IPS DF 6.9 (cell line): ENCODE measurements around the gene ZNF665.

ENCODE experiments used
- DNase-seq: peaks from one replicate; pipeline ENCODE4 v3.0.0-alpha.2; 2013; ENCODE audit warnings: low read depth, low spot score
- H3K27ac ChIP-seq: one replicate; pipeline ENCODE4 v1.5.1; 2013; ENCODE audit warnings: low read length, control low read depth
- H3K27me3 ChIP-seq: 2 replicates; pipeline ENCODE4 v1.6.1; 2013; ENCODE audit warnings: mild to moderate bottlenecking, low read length; ENCODE audit not compliant: control insufficient read depth, insufficient read depth
- H3K36me3 ChIP-seq: 2 replicates; pipeline ENCODE4 v1.6.1; 2013; ENCODE audit warnings: low read length; ENCODE audit not compliant: control insufficient read depth, insufficient read depth
- H3K4me1 ChIP-seq: 2 replicates; pipeline ENCODE4 v1.6.1; 2013; ENCODE audit warnings: low read length; ENCODE audit not compliant: control insufficient read depth, insufficient read depth
- H3K4me3 ChIP-seq: 2 replicates; pipeline ENCODE4 v1.5.1; 2013; ENCODE audit warnings: mild to moderate bottlenecking, low read length
- H3K9me3 ChIP-seq: 2 replicates; pipeline ENCODE4 v1.6.1; 2013; ENCODE audit warnings: low read length, inconsistent platforms; ENCODE audit not compliant: control insufficient read depth, insufficient read depth
- WGBS: extraction: QIAGEN DNeasy Blood & Tissue Kit; methylation state at CpG from one replicate; pipeline ENCODE4 v1.1.7; 2013; ENCODE audit warnings: mixed read lengths, missing lambda C conversion rate; ENCODE audit not compliant: insufficient read length, insufficient coverage; 5-methylcytosine and 5-hydroxymethylcytosine counted together

ZNF665 gene

GRCh38 chr19:53158119-53158656 lies 35.0 kb downstream of the ZNF665 start:
- no peaks in the 10 kb centered on the region for H3K4me1 ChIP-seq
- no peaks in the 10 kb centered on the region for H3K9me3 ChIP-seq
- H3K27ac ChIP-seq: no peak overlapping the region
- no peaks in the 10 kb centered on the region for H3K27me3 ChIP-seq
- no peak for DNase-seq
- peak overlapping the region; percentile 48; the same call in 1 of the 2 replicates for H3K4me3 ChIP-seq
- H3K36me3 ChIP-seq: no peaks in the 10 kb centered on the region
- WGBS: no CpG with 5 or more reads among the region's 41 CpGs

- DNase-seq: no peak
Observed at GRCh38 chr19:53157626-53158025, 35.5 kb downstream of the ZNF665 start.

GRCh38 chr19:53156850-53157249 lies 36.3 kb downstream of the ZNF665 start:
- no peak overlapping the region for H3K27ac ChIP-seq
- H3K36me3 ChIP-seq: no peaks in the 10 kb centered on the region
- H3K27me3 ChIP-seq: no peaks in the 10 kb centered on the region
- H3K9me3 ChIP-seq: no peaks in the 10 kb centered on the region
- no CpG with 5 or more reads among the region's 9 CpGs for WGBS
- no peaks in the 10 kb centered on the region for H3K4me1 ChIP-seq
- DNase-seq: no peak
- no peak overlapping the region for H3K4me3 ChIP-seq

More at GRCh38 chr19:53157626-53158025, 35.5 kb downstream of the ZNF665 start:
- no peaks in the 10 kb centered on the region for H3K9me3 ChIP-seq
- peak overlapping the region; percentile 48; the same call in 1 of the 2 replicates for H3K4me3 ChIP-seq
- no peak overlapping the region for H3K27ac ChIP-seq
- H3K4me1 ChIP-seq: no peaks in the 10 kb centered on the region
- no peaks in the 10 kb centered on the region for H3K36me3 ChIP-seq
- H3K27me3 ChIP-seq: no peaks in the 10 kb centered on the region
- WGBS: no CpG with 5 or more reads among the region's 7 CpGs

- no peaks in the 10 kb centered on the region for H3K27me3 ChIP-seq
- H3K27ac ChIP-seq: no peak overlapping the region
- no peaks in the 10 kb centered on the region for H3K9me3 ChIP-seq
- H3K4me1 ChIP-seq: no peaks in the 10 kb centered on the region
- no peak for DNase-seq
- no peak overlapping the region for H3K4me3 ChIP-seq
- H3K36me3 ChIP-seq: peaks cover 2% of the 10 kb centered on the region; the same call in 1 of the 2 replicates
Observed at GRCh38 chr19:53147645-53148044, 45.5 kb downstream of the ZNF665 start.

GRCh38 chr19:53140351-53140750 lies 52.8 kb downstream of the ZNF665 start:
- H3K4me3 ChIP-seq: no peak overlapping the region
- DNase-seq: no peak
- no CpG with 5 or more reads among the region's 4 CpGs for WGBS
- peaks cover 5% of the 10 kb centered on the region for H3K9me3 ChIP-seq
- no peaks in the 10 kb centered on the region for H3K4me1 ChIP-seq
- H3K27me3 ChIP-seq: no peaks in the 10 kb centered on the region
- peaks cover 13% of the 10 kb centered on the region; the same call in 1 of the 2 replicates for H3K36me3 ChIP-seq
- H3K27ac ChIP-seq: no peak overlapping the region

- H3K27ac ChIP-seq: no peak overlapping the region
- no CpG with 5 or more reads among the region's 3 CpGs for WGBS
- peaks cover 4% of the 10 kb centered on the region for H3K9me3 ChIP-seq
- DNase-seq: no peak
- no peak overlapping the region for H3K4me3 ChIP-seq
- peaks cover 4% of the 10 kb centered on the region; the same call in 1 of the 2 replicates for H3K36me3 ChIP-seq
- peaks cover 2% of the 10 kb centered on the region; the same call in 1 of the 2 replicates for H3K4me1 ChIP-seq
- no peaks in the 10 kb centered on the region; the same call in 1 of the 2 replicates for H3K27me3 ChIP-seq
Observed at GRCh38 chr19:53136432-53136831, 56.7 kb downstream of the ZNF665 start.

GRCh38 chr19:53132141-53132991 lies 60.8 kb downstream of the ZNF665 start, which contains the start of gene ZNF415:
Gene ZNF415 (minus strand): TSS chr19:53132910. CDS start chr19:53122676, 10,234 bp downstream.
- H3K27me3 ChIP-seq: no peaks in the 10 kb centered on the region; the same call in 1 of the 2 replicates
- H3K27ac ChIP-seq: no peak within 1 kb of the TSS
- H3K36me3 ChIP-seq: no peaks in the 10 kb centered on the region
- no peaks in the 10 kb centered on the region for H3K9me3 ChIP-seq
- H3K4me3 ChIP-seq: peak within 1 kb of the TSS; percentile 61; the same call in 1 of the 2 replicates
- peak; percentile 45 for DNase-seq
- H3K4me1 ChIP-seq: peaks cover 2% of the 10 kb centered on the region; the same call in 1 of the 2 replicates
- no CpG with 5 or more reads among the region's 51 CpGs for WGBS

- Histone ChIP-seq H3K27me3 (no peaks in the 10 kb centered on the region; the same call in 1 of the 2 replicates), H3K27ac (no peak overlapping the region), H3K4me1 (peaks cover 2% of the 10 kb centered on the region; the same call in 1 of the 2 replicates), H3K4me3 (no peak overlapping the region), H3K9me3 (no peaks in the 10 kb centered on the region), H3K36me3 (no peaks in the 10 kb centered on the region)
- DNase-seq: no peak
- WGBS: no CpG with 5 or more reads among the region's 6 CpGs
Observed at GRCh38 chr19:53131727-53132126, 61.4 kb downstream of the ZNF665 start.

- H3K9me3 ChIP-seq: no peaks in the 10 kb centered on the region
Observed at GRCh38 chr19:53131085-53131590, 62.0 kb downstream of the ZNF665 start.

GRCh38 chr19:53130506-53130905 lies 62.7 kb downstream of the ZNF665 start:
- H3K9me3 ChIP-seq: no peaks in the 10 kb centered on the region
- no CpG with 5 or more reads among the region's 7 CpGs for WGBS
- DNase-seq: no peak
- no peak overlapping the region for H3K27ac ChIP-seq
- H3K27me3 ChIP-seq: no peaks in the 10 kb centered on the region; the same call in 1 of the 2 replicates
- H3K4me3 ChIP-seq: no peak overlapping the region
- H3K4me1 ChIP-seq: peaks cover 2% of the 10 kb centered on the region; the same call in 1 of the 2 replicates
- H3K36me3 ChIP-seq: no peaks in the 10 kb centered on the region

More at GRCh38 chr19:53131085-53131590, 62.0 kb downstream of the ZNF665 start:
- H3K27me3 ChIP-seq: no peaks in the 10 kb centered on the region; the same call in 1 of the 2 replicates
- no peaks in the 10 kb centered on the region for H3K36me3 ChIP-seq
- peaks cover 2% of the 10 kb centered on the region; the same call in 1 of the 2 replicates for H3K4me1 ChIP-seq
- no peak overlapping the region for H3K27ac ChIP-seq
- WGBS: 100% methylated on average over 1 of the region's 4 CpGs
- no peak for DNase-seq
- H3K4me3 ChIP-seq: no peak overlapping the region
